ENCODE results near the gene FOXO6. TPM values are rescaled to one million over a fixed set of nuclear protein-coding genes. Genes with fewer than 3 reads are reported as not detected.

Gene FOXO6
- total and polyA plus RNA-seq, 3 experiments from 2014 or later = 0.11 TPM; not detected in 2

DNA sequence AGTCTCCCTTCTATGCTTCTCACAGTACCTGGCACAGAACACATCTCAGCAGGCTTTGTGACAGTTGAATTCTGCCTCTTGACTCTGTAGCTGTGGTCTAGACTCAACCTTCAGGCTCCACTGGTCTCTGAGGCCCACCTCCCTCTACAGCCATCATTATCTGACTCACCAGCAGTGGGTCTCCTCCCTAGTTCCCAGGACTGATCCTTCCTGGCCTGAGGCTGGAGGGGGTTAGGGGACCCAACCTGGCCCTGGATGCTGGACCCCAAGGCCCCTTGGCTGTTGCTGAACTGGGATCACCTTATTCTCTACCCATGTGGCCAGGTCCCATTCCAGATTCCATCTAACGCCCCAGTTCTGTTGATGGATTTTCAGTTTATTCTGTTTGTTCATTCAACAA lies 43.1 kb upstream of the FOXO6 start:
- Mint-ChIP-seq H3K4me1 (no peaks in the 10 kb centered on the region), H3K27ac (no peak overlapping the region), H3K4me3 (no peak overlapping the region), H3K9me3 (no peaks in the 10 kb centered on the region), H3K27me3 (peaks cover 0 to 6% of the 10 kb centered on the region in 2 donors), H3K36me3 (no peaks in the 10 kb centered on the region)
- Histone ChIP-seq H3K27ac (ENCODE audit: low read depth, low read length) (no peak overlapping the region), H3K4me1 (ENCODE audit: insufficient read depth, low read length) (no peaks in the 10 kb centered on the region), H3K9me3 (ENCODE audit: low read length) (no peaks in the 10 kb centered on the region), H3K4me3 (ENCODE audit: low read length) (no peak overlapping the region), H3K27me3 (ENCODE audit: insufficient read depth, low read length, poor library complexity, severe bottlenecking) (no peaks in the 10 kb centered on the region), H3K36me3 (ENCODE audit: insufficient read depth, low read length) (no peaks in the 10 kb centered on the region)
- POLR2A ChIA-PET = no interaction called here
- CTCF ChIA-PET = no interaction called here
- no peak for DNase-seq

DNA sequence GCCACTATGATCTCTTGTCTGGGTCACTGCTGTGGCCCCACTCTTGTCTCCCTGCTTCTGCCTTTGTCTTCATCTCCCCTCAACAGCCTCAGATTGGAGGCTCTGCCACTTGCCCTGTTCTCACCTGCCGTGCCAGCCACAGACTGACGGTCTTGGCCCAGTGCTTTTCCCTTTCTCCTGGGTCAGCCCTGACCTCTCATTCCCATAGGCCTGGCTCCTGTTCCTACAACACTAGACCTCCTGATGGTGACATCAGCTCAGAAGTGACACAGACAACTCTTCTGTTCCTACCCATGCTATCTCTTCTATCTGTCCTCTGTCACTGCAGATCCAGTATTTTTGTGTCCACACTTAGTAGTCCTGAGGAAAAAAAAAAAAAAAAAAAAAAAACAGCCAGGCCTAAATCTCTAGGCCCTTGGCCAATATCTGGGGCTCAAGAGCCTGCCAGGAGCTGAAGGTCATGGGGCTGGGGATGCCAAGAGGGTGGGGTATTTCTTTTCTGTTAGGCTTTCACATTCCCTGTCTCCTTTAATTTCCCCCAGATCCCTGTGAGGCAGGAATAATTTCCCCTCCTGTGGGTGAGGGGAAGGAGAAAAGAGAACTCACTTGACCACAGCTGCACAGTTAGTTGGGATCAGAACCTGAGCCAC lies 42.0 kb upstream of the FOXO6 start:
- Mint-ChIP-seq H3K27ac (no peak overlapping the region), H3K27me3 (peaks cover under 1 to 6% of the 10 kb centered on the region in 2 donors), H3K4me1 (no peaks in the 10 kb centered on the region), H3K4me3 (no peak overlapping the region), H3K9me3 (no peaks in the 10 kb centered on the region), H3K36me3 (no peaks in the 10 kb centered on the region)
- Histone ChIP-seq H3K9me3 (ENCODE audit: low read length) (no peaks in the 10 kb centered on the region), H3K4me1 (ENCODE audit: insufficient read depth, low read length) (no peaks in the 10 kb centered on the region), H3K4me3 (ENCODE audit: low read length) (no peak overlapping the region), H3K27ac (ENCODE audit: low read depth, low read length) (no peak overlapping the region), H3K36me3 (ENCODE audit: insufficient read depth, low read length) (no peaks in the 10 kb centered on the region), H3K27me3 (ENCODE audit: insufficient read depth, low read length, poor library complexity, severe bottlenecking) (no peaks in the 10 kb centered on the region)
- POLR2A ChIA-PET = interaction anchor here (0.7 kb wide), 1 partner anchor 377 kb away, joined by 8 read pairs; no protein-coding TSS in a partner anchor
- CTCF ChIA-PET = no interaction called here
- no peak for DNase-seq

DNA sequence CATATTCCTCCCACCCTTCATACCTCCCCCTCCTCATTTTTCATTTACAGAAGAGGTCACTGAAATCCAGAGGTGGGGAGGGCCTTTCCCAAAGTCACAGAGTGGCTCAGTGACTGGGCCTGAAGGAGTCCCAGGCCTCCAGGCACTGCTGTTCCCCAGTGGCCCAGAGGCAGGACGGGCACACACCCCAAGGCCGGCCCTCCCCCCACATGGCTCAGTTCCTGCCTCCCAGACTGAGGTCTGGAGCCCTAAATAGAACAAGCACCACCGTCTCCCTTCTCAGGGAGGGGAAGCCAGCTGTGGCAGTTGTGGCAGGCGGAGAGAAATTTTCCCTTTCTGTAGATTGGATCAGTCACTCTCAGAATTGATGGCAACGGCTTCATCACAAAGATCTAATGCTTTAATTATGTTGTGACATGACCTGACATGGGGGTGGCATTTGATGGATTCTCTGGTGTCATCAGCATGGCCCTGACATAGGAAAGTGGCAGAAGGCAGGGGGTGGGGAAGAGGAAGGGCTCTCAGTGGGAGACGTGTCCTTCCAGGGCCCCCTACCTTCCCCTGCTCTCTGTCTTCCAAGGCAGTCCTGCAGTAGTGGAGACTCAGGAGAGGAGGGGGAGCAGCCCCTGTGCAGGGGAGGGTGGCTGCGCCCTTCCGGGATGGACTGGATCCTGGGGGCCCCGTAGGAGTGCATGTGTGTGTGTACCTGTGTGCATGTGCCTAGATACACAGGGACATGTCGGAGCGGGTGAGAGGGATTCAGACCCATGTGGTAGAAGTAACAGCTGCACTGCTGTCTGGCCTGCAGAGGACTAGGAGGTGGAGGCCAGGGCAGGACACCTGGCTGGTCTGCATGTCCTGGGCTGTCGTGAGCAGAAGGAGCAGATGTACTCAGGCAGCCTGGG lies 41.2 kb upstream of the FOXO6 start:
- Mint-ChIP-seq H3K27ac (no peak overlapping the region), H3K27me3 (peaks cover 5 to 6% of the 10 kb centered on the region in 2 donors), H3K4me3 (no peak overlapping the region), H3K4me1 (no peaks in the 10 kb centered on the region), H3K36me3 (no peaks in the 10 kb centered on the region), H3K9me3 (no peaks in the 10 kb centered on the region)
- Histone ChIP-seq H3K4me3 (ENCODE audit: low read length) (no peak overlapping the region), H3K36me3 (ENCODE audit: insufficient read depth, low read length) (no peaks in the 10 kb centered on the region), H3K9me3 (ENCODE audit: low read length) (no peaks in the 10 kb centered on the region), H3K4me1 (ENCODE audit: insufficient read depth, low read length) (no peaks in the 10 kb centered on the region), H3K27ac (ENCODE audit: low read depth, low read length) (no peak overlapping the region), H3K27me3 (ENCODE audit: insufficient read depth, low read length, poor library complexity, severe bottlenecking) (no peaks in the 10 kb centered on the region)
- CTCF ChIA-PET = interaction anchor here (0.8 kb wide), 1 partner anchor 98 kb away, joined by 3 read pairs; no protein-coding TSS in a partner anchor
- DNase-seq = no peak
- POLR2A ChIA-PET = no interaction called here

DNA sequence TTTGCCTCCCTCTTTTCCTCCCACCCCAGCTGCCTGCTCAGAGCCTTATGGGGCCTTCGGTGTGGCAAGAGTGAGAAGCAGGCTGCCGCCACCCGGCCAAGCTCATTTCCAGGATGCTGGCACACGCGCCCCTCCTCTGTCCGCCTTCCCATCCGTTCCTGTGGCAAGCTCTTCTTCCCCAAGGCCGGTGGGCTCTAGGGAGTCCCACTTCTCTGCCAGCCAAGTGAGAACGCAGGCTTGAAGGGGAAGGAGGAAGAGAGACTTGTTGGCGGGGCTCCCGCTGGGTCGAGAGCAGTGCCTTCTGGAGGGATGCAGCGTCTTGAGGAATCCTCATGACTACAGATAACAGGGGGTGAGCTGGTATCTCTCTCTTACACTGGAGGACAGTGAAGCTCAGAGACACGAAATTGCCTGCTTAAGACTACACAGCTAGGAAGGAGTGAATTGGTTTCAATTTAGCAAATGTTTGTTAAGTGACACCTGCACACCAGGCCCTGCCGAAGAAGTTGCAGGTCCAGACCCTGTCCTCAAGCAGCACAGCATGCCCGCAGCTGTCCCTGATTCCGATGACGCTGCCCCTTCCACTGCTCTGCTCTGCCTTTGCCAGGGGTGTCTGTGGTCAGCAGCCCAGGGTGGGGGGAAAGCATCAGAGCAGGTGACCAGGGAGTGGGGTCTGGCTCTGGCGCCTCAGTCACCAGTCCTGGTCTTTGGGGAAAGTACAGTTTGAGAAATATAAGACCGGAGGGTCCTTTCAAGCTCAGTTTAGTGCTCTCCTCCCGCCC lies 40.1 kb upstream of the FOXO6 start:
- H3K27me3 ChIP-seq (ENCODE audit: insufficient read depth, low read length, poor library complexity, severe bottlenecking) = no peaks in the 10 kb centered on the region
- no peak overlapping the region for H3K27ac Mint-ChIP-seq
- H3K9me3 ChIP-seq (ENCODE audit: low read length) = no peaks in the 10 kb centered on the region
- no peaks in the 10 kb centered on the region for H3K4me1 Mint-ChIP-seq
- no peaks in the 10 kb centered on the region for H3K9me3 Mint-ChIP-seq
- no peak overlapping the region for H3K4me3 ChIP-seq (ENCODE audit: low read length)
- no peak overlapping the region for H3K27ac ChIP-seq (ENCODE audit: low read depth, low read length)
- H3K36me3 ChIP-seq (ENCODE audit: insufficient read depth, low read length) = no peaks in the 10 kb centered on the region
- no peak overlapping the region for H3K4me3 Mint-ChIP-seq
- H3K4me1 ChIP-seq (ENCODE audit: insufficient read depth, low read length) = no peaks in the 10 kb centered on the region
- peaks cover 6% of the 10 kb centered on the region in 2 donors for H3K27me3 Mint-ChIP-seq
- H3K36me3 Mint-ChIP-seq = no peaks in the 10 kb centered on the region
- no peak for DNase-seq
- CTCF ChIA-PET = interaction anchor here (0.8 kb wide), 1 partner anchor 97 kb away, joined by 3 read pairs; no protein-coding TSS in a partner anchor
- POLR2A ChIA-PET = no interaction called here

DNA sequence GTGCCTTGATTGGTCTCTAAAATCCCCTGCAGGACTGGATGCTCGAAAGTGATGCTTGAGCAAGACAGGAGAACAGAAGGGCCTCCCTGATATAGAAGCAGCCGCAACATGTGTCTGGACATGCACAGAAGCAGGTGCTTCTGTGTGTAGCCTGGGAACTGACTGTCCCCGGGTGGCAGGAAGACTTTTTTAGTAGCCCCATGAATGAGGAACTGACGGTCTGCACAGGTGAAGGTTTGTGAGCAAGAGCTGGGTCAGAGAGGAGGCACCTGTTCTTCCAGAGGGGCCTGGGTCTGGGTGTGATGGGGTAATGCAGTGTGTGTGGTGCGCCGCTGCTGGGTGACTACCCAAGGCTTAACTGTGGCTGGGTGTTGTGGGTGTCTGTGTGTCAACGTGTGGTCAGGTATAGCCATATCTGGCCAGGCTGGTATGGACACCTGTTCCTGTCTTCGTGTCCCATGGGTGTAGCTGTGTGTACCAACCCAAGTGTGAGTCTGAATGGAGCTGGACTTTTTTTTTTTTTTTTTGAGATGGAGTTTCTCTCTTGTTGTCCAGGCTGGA lies 39.1 kb upstream of the FOXO6 start:
- Histone ChIP-seq H3K9me3 (ENCODE audit: low read length) (no peaks in the 10 kb centered on the region), H3K36me3 (ENCODE audit: insufficient read depth, low read length) (no peaks in the 10 kb centered on the region), H3K4me3 (ENCODE audit: low read length) (no peak overlapping the region), H3K4me1 (ENCODE audit: insufficient read depth, low read length) (no peaks in the 10 kb centered on the region), H3K27ac (ENCODE audit: low read depth, low read length) (no peak overlapping the region), H3K27me3 (ENCODE audit: insufficient read depth, low read length, poor library complexity, severe bottlenecking) (no peaks in the 10 kb centered on the region)
- POLR2A ChIA-PET = no interaction called here
- H3K27me3 Mint-ChIP-seq = peaks cover 4 to 6% of the 10 kb centered on the region in 2 donors
- CTCF ChIA-PET = interaction anchor here (0.9 to 1.3 kb wide), 4 partner anchors 9 to 99 kb away, joined by 3 to 6 read pairs (median 3); no protein-coding TSS in a partner anchor
- no peak overlapping the region for H3K27ac Mint-ChIP-seq
- H3K36me3 Mint-ChIP-seq = no peaks in the 10 kb centered on the region
- H3K4me3 Mint-ChIP-seq = no peak overlapping the region
- no peaks in the 10 kb centered on the region for H3K4me1 Mint-ChIP-seq
- H3K9me3 Mint-ChIP-seq = no peaks in the 10 kb centered on the region
- no peak for DNase-seq

DNA sequence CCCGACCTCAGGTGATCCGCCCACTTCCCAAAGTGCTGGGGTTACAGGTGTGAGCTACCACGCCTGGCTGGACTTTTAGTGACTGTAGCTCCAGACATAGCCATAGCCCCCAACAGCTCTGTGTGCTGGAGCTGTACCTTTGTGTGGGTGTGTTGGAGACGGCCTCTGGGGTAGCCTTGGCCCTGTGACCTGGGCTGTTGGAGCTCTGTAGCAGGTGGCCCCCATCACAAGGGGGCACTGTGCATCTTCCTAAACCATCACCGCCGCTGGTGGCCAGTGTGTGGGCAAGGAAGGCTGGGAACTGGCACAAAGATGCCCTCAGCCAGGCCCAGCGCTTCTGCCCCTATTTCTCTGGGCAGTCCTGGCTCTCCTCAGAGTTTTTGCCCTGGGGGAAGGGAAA lies 38.4 kb upstream of the FOXO6 start:
- H3K4me3 Mint-ChIP-seq = no peak overlapping the region
- Histone ChIP-seq H3K4me3 (ENCODE audit: low read length) (no peak overlapping the region), H3K27ac (ENCODE audit: low read depth, low read length) (no peak overlapping the region), H3K9me3 (ENCODE audit: low read length) (no peaks in the 10 kb centered on the region), H3K36me3 (ENCODE audit: insufficient read depth, low read length) (no peaks in the 10 kb centered on the region), H3K4me1 (ENCODE audit: insufficient read depth, low read length) (no peaks in the 10 kb centered on the region), H3K27me3 (ENCODE audit: insufficient read depth, low read length, poor library complexity, severe bottlenecking) (no peaks in the 10 kb centered on the region)
- H3K27me3 Mint-ChIP-seq = peaks cover 4 to 6% of the 10 kb centered on the region in 2 donors
- CTCF ChIA-PET = interaction anchor here (0.9 to 1.3 kb wide), 4 partner anchors 9 to 98 kb away, joined by 3 to 6 read pairs (median 3); no protein-coding TSS in a partner anchor
- H3K27ac Mint-ChIP-seq = no peak overlapping the region
- no peaks in the 10 kb centered on the region for H3K9me3 Mint-ChIP-seq
- POLR2A ChIA-PET = no interaction called here
- DNase-seq = peak in 1 of 5 donors; percentile 19
- no peaks in the 10 kb centered on the region for H3K36me3 Mint-ChIP-seq
- H3K4me1 Mint-ChIP-seq = no peaks in the 10 kb centered on the region

DNA sequence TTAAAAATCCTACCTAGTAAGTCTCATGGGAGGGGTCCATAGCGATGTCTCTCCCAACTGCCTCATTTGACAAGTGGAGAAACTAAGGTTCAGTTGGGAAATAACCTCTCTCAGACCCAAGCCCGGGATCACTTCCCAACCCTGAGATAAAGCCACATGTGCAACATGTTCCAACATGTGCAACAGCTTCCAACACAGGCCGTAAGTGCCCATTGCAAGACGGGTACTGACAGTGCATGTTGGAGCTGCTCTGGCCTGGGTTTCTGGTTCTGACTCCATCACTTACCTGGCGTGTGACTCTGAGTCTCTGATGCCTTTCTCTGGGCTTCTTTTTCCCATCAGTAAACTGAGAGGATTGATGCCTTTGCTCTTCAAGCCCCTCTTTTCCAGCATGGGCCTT lies 38.0 kb upstream of the FOXO6 start:
- DNase-seq = no peak
- Mint-ChIP-seq H3K36me3 (no peaks in the 10 kb centered on the region), H3K4me3 (no peak overlapping the region), H3K27ac (no peak overlapping the region), H3K4me1 (no peaks in the 10 kb centered on the region), H3K27me3 (peaks cover 4 to 6% of the 10 kb centered on the region in 2 donors), H3K9me3 (no peaks in the 10 kb centered on the region)
- H3K27ac ChIP-seq (ENCODE audit: low read depth, low read length) = no peak overlapping the region
- no peak overlapping the region for H3K4me3 ChIP-seq (ENCODE audit: low read length)
- CTCF ChIA-PET = interaction anchor here (0.9 to 1.3 kb wide), 2 partner anchors 10 to 95 kb away, joined by 3 to 6 read pairs; no protein-coding TSS in a partner anchor
- no peaks in the 10 kb centered on the region for H3K27me3 ChIP-seq (ENCODE audit: insufficient read depth, low read length, poor library complexity, severe bottlenecking)
- POLR2A ChIA-PET = no interaction called here
- no peaks in the 10 kb centered on the region for H3K4me1 ChIP-seq (ENCODE audit: insufficient read depth, low read length)
- no peaks in the 10 kb centered on the region for H3K9me3 ChIP-seq (ENCODE audit: low read length)
- no peaks in the 10 kb centered on the region for H3K36me3 ChIP-seq (ENCODE audit: insufficient read depth, low read length)

All from CD8-positive, alpha-beta memory T cell (primary cell).